ENCODE measurements around the gene CD248. TPM values are rescaled to one million over a fixed set of nuclear protein-coding genes. Genes with fewer than 3 reads are reported as not detected.

CD248 gene
- total and polyA plus RNA-seq, 9 donors = 4.9 to 47.9 (median 17.2) TPM

GRCh38 chr11:66345316-66345649 lies 28.4 kb upstream of the CD248 start:
- no peak for DNase-seq
- 3 to 7% (median 3%) methylated on average over 7 of the region's 7 CpGs for WGBS, 3 donors
- Histone ChIP-seq H3K4me3 (peak overlapping the region; percentile 97), H3K4me1 (ENCODE audit: insufficient read depth) (peaks cover 12% of the 10 kb centered on the region), H3K27ac (peak overlapping the region in 1 of 2 donors; percentile 35), H3K36me3 (no peaks in the 10 kb centered on the region), H3K27me3 (no peaks in the 10 kb centered on the region), H3K9me3 (no peaks in the 10 kb centered on the region)
- TF ChIP-seq EP300 (IDR thresholded peaks at IDR 0.05) = no peak
- TF ChIP-seq CTCF (IDR thresholded peaks at IDR 0.05) = no peak
- no peak for TF ChIP-seq POLR2A (IDR thresholded peaks at IDR 0.05)
- intact Hi-C loops (cut with DNase I) = no loop called here

- peak; percentile 97 to 99 (median 98) for DNase-seq
- TF ChIP-seq EP300 (IDR thresholded peaks at IDR 0.05) (no peak), POLR2A (IDR thresholded peaks at IDR 0.05) (peak; percentile 71), CTCF (IDR thresholded peaks at IDR 0.05) (peak in 2 of 3 donors; percentile 20 to 40)
- Histone ChIP-seq H3K4me3 (peak within 1 kb of the TSS; percentile 97), H3K27me3 (no peaks in the 10 kb centered on the region), H3K36me3 (no peaks in the 10 kb centered on the region), H3K27ac (peak within 1 kb of the TSS in 1 of 2 donors; percentile 35), H3K9me3 (no peaks in the 10 kb centered on the region), H3K4me1 (ENCODE audit: insufficient read depth) (peaks cover 12% of the 10 kb centered on the region)
- intact Hi-C loops (cut with DNase I) = no loop called here
- WGBS, 3 donors = 0 to 1% (median 0%) methylated on average over 35 to 59 of the region's 59 CpGs
Measured at GRCh38 chr11:66344550-66345315, 27.9 kb upstream of the CD248 start, which contains the start of gene BRMS1. BRMS1 (minus strand) TSS chr11:66345104; CDS start chr11:66342234, 2,870 bp downstream.

- intact Hi-C loops (cut with DNase I) = no loop called here
- TF ChIP-seq CTCF (IDR thresholded peaks at IDR 0.05) = no peak
- 84 to 89% (median 87%) methylated on average over 8 of the region's 8 CpGs for WGBS, 3 donors
- Histone ChIP-seq H3K36me3 (no peaks in the 10 kb centered on the region), H3K9me3 (no peaks in the 10 kb centered on the region), H3K4me1 (ENCODE audit: insufficient read depth) (peaks cover 12% of the 10 kb centered on the region), H3K4me3 (no peak overlapping the region), H3K27me3 (no peaks in the 10 kb centered on the region), H3K27ac (no peak overlapping the region)
- peak in 1 of 5 donors; percentile 13 for DNase-seq
Measured at GRCh38 chr11:66343176-66343575, 26.3 kb upstream of the CD248 start.

- 88 to 92% (median 92%) methylated on average over 21 of the region's 21 CpGs for WGBS, 3 donors
- Histone ChIP-seq H3K27me3 (no peaks in the 10 kb centered on the region), H3K27ac (no peak overlapping the region), H3K4me3 (no peak overlapping the region), H3K36me3 (no peaks in the 10 kb centered on the region), H3K9me3 (no peaks in the 10 kb centered on the region), H3K4me1 (ENCODE audit: insufficient read depth) (peaks cover 12% of the 10 kb centered on the region)
- intact Hi-C loops (cut with DNase I) = no loop called here
- TF ChIP-seq CTCF (IDR thresholded peaks at IDR 0.05) (no peak), POLR2A (IDR thresholded peaks at IDR 0.05) (no peak), EP300 (IDR thresholded peaks at IDR 0.05) (no peak)
- DNase-seq = peak in 1 of 5 donors; percentile 28
Measured at GRCh38 chr11:66341502-66342126, 24.8 kb upstream of the CD248 start.
